Ascending aorta (tissue), 2 donors: ENCODE measurements around the gene ISCA2. TPM values are rescaled to one million over a fixed set of nuclear protein-coding genes. Genes with fewer than 3 reads are reported as not detected.
A peak's percentile ranks its signal among the peaks of the same experiment; 100 is the strongest.

Source experiments
- DNase-seq, 2 donors: peaks; one replicate each; pipeline ENCODE4 v3.0.0-alpha.2; 2019; ENCODE audit warnings: low spot score in 2 of 2
- H3K27ac ChIP-seq, 2 donors: fragments of 200-600 bp; sonication (generic); one replicate each; pipeline ENCODE4 v1.5.1; 2016 to 2017; ENCODE audit warnings: mild to moderate bottlenecking in 1 of 2
- H3K27me3 ChIP-seq: fragments of 200-600 bp; sonication (generic); one replicate; pipeline ENCODE4 v1.5.1; 2017
- H3K36me3 ChIP-seq, 2 donors: fragments of 200-600 bp; sonication (generic); one replicate each; pipeline ENCODE4 v1.5.1; 2016
- H3K4me1 ChIP-seq, 2 donors: fragments of 200-600 bp; sonication (generic); one replicate each; pipeline ENCODE4 v1.5.1; 2016 to 2017; ENCODE audit warnings: mild to moderate bottlenecking in 1 of 2
- H3K4me3 ChIP-seq, 2 donors: fragments of 200-600 bp; sonication (generic); one replicate each; pipeline ENCODE4 v1.5.1; 2016 to 2017; ENCODE audit warnings: mild to moderate bottlenecking in 1 of 2
- H3K9me3 ChIP-seq, 2 donors: fragments of 200-600 bp; sonication (generic); one replicate each; pipeline ENCODE4 v1.5.1; 2016
- CTCF ChIP-seq, 3 experiments: fragments of 200-600 bp in 2 of 3; fragments of 450-650 bp in 1 of 3; sonication (generic) in 2 of 3; IDR thresholded peaks; one replicate each; pipeline ENCODE4 v1.5.1; 2016 to 2019; ENCODE audit warnings: antibody characterized with exemption in 3 of 3, mild to moderate bottlenecking in 1 of 3, moderate library complexity in 1 of 3
- intact Hi-C: fragments of 100-400 bp; cut with DNase I; formaldehyde crosslinking; loops from one replicate; pipeline ENCODE4 v1.15.1; 2023
- total RNA-seq: library from RNA; depleted of rRNA; stranded (reverse); fragments of >200 nt; gene quantifications from one replicate; pipeline ENCODE4 v1.1.0, GENCODE V29; 2016

ISCA2 gene
- total RNA-seq, 1 donor from 2014 or later: 10.0 TPM

- no peaks in the 10 kb centered on the region for H3K9me3 ChIP-seq
- no peaks in the 10 kb centered on the region for H3K27me3 ChIP-seq
- H3K4me3 ChIP-seq: no peak overlapping the region
- peaks cover 58 to 70% of the 10 kb centered on the region in 2 donors for H3K36me3 ChIP-seq
- H3K27ac ChIP-seq: peak overlapping the region in 1 of 2 donors; percentile 21
- intact Hi-C loops: no loop called here
- no peak for TF ChIP-seq CTCF (IDR thresholded peaks at IDR 0.05)
- DNase-seq: no peak
- H3K4me1 ChIP-seq: peaks cover 0 to 11% of the 10 kb centered on the region in 2 donors
Measured at GRCh38 chr14:74518221-74518620, 24.7 kb downstream of the ISCA2 start.

GRCh38 chr14:74519316-74520074, 25.9 kb downstream of the ISCA2 start:
- H3K9me3 ChIP-seq: no peaks in the 10 kb centered on the region
- H3K4me1 ChIP-seq: no peaks in the 10 kb centered on the region
- H3K27ac ChIP-seq: peak overlapping the region in 1 of 2 donors; percentile 6
- intact Hi-C loops: no loop called here
- no peak for TF ChIP-seq CTCF (IDR thresholded peaks at IDR 0.05)
- no peak overlapping the region for H3K4me3 ChIP-seq
- no peak for DNase-seq
- peaks cover 53 to 72% of the 10 kb centered on the region in 2 donors for H3K36me3 ChIP-seq
- no peaks in the 10 kb centered on the region for H3K27me3 ChIP-seq

GRCh38 chr14:74521756-74522155, 28.2 kb downstream of the ISCA2 start:
- no peak for TF ChIP-seq CTCF (IDR thresholded peaks at IDR 0.05)
- Histone ChIP-seq H3K27ac (no peak overlapping the region), H3K27me3 (no peaks in the 10 kb centered on the region), H3K9me3 (no peaks in the 10 kb centered on the region), H3K4me1 (peaks cover 0 to 3% of the 10 kb centered on the region in 2 donors), H3K36me3 (peaks cover 63 to 67% of the 10 kb centered on the region in 2 donors), H3K4me3 (no peak overlapping the region)
- intact Hi-C loops: no loop called here
- no peak for DNase-seq

- no peak for TF ChIP-seq CTCF (IDR thresholded peaks at IDR 0.05)
- H3K4me3 ChIP-seq: no peak overlapping the region
Measured at GRCh38 chr14:74522740-74523139, 29.2 kb downstream of the ISCA2 start.

GRCh38 chr14:74524076-74524811, 30.7 kb downstream of the ISCA2 start:
- peak overlapping the region; percentile 64 to 67 for H3K27ac ChIP-seq
- H3K4me1 ChIP-seq: peaks cover 0 to 3% of the 10 kb centered on the region in 2 donors
- intact Hi-C loops: no loop called here
- H3K4me3 ChIP-seq: no peak overlapping the region
- TF ChIP-seq CTCF (IDR thresholded peaks at IDR 0.05): no peak
- no peaks in the 10 kb centered on the region for H3K9me3 ChIP-seq
- DNase-seq: no peak
- peaks cover 58 to 67% of the 10 kb centered on the region in 2 donors for H3K36me3 ChIP-seq
- no peaks in the 10 kb centered on the region for H3K27me3 ChIP-seq

More at GRCh38 chr14:74522740-74523139, 29.2 kb downstream of the ISCA2 start:
- peaks cover 58 to 67% of the 10 kb centered on the region in 2 donors for H3K36me3 ChIP-seq
- no peak for DNase-seq
- H3K4me1 ChIP-seq: peaks cover 0 to 3% of the 10 kb centered on the region in 2 donors
- intact Hi-C loops: no loop called here
- peak overlapping the region in 1 of 2 donors; percentile 21 for H3K27ac ChIP-seq
- H3K9me3 ChIP-seq: no peaks in the 10 kb centered on the region
- H3K27me3 ChIP-seq: no peaks in the 10 kb centered on the region
